Measurements from ENCODE around the gene SLC2A3. TPM values are rescaled to one million over a fixed set of nuclear protein-coding genes. Genes with fewer than 3 reads are reported as not detected.
"Not testable (repeated sequence)": the region's sequence is repeated elsewhere in the genome, so short reads cannot be mapped to it uniquely, and the experiment has no call there.

Gene SLC2A3
- total RNA-seq, 4 donors from 2014 or later = 7.3 to 16.7 (median 9.6) TPM

- no peak for DNase-seq (ENCODE audit: low spot score in 2 of 2)
- TF ChIP-seq POLR2AphosphoS5 (IDR thresholded peaks at IDR 0.05) (no peak), EP300 (IDR thresholded peaks at IDR 0.05) (no peak), CTCF (IDR thresholded peaks at IDR 0.05) (no peak), POLR2A (IDR thresholded peaks at IDR 0.05) (no peak)
- 39% methylated on average over 2 of the region's 2 CpGs for WGBS
Observed at GRCh38 chr12:7948589-7949260, 12.7 kb upstream of the SLC2A3 start.

GRCh38 chr12:7947011-7947410 lies 11.0 kb upstream of the SLC2A3 start:
- no peaks in the 10 kb centered on the region for H3K9me3 ChIP-seq
- DNase-seq (ENCODE audit: low spot score in 2 of 2) = no peak
- WGBS = 89% methylated on average over 2 of the region's 2 CpGs
- H3K36me3 ChIP-seq = no peaks in the 10 kb centered on the region
- no peaks in the 10 kb centered on the region for H3K4me1 ChIP-seq
- no peaks in the 10 kb centered on the region for H3K27me3 ChIP-seq
- no peak overlapping the region for H3K4me3 ChIP-seq
- TF ChIP-seq POLR2A (IDR thresholded peaks at IDR 0.05) (no peak), POLR2AphosphoS5 (IDR thresholded peaks at IDR 0.05) (no peak), CTCF (IDR thresholded peaks at IDR 0.05) (no peak), EP300 (IDR thresholded peaks at IDR 0.05) (no peak)
- H3K27ac ChIP-seq = no peak overlapping the region

More at GRCh38 chr12:7948589-7949260, 12.7 kb upstream of the SLC2A3 start:
- Histone ChIP-seq H3K9me3 (no peaks in the 10 kb centered on the region), H3K4me3 (no peak overlapping the region), H3K36me3 (no peaks in the 10 kb centered on the region), H3K27me3 (no peaks in the 10 kb centered on the region), H3K27ac (no peak overlapping the region), H3K4me1 (no peaks in the 10 kb centered on the region)

DNA sequence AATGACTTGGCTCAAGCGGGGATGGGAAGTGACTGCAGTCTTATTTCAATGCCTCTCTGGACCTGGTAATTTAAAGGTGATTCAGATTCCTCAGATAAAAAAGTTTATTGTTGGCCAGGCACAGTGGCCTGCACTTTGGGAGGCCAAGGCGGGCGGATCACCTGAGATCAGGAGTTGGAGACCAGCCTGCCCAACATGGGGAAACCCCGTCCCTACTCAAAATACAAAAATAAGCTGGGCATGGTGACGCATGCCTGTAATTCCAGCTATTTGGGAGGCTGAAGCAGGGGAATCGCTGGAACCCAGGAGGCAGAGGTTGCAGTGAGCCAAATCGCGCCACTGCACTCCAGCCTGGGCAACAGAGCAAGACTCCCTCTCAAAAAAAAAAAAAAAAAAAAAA lies 8.8 kb upstream of the SLC2A3 start:
- not testable (repeated sequence) for DNase-seq (ENCODE audit: low spot score in 2 of 2); H3K36me3 ChIP-seq; H3K9me3 ChIP-seq; H3K4me1 ChIP-seq; H3K4me3 ChIP-seq; H3K27ac ChIP-seq; H3K27me3 ChIP-seq
- WGBS = 77% methylated on average over 8 of the region's 8 CpGs

GRCh38 chr12:7940906-7941305 lies 4.9 kb upstream of the SLC2A3 start:
- Histone ChIP-seq H3K4me3 (no peak overlapping the region), H3K36me3 (no peaks in the 10 kb centered on the region), H3K27ac (no peak overlapping the region), H3K4me1 (peaks cover 6% of the 10 kb centered on the region), H3K27me3 (no peaks in the 10 kb centered on the region), H3K9me3 (no peaks in the 10 kb centered on the region)
- no peak for TF ChIP-seq POLR2AphosphoS5 (IDR thresholded peaks at IDR 0.05)
- no peak for TF ChIP-seq EP300 (IDR thresholded peaks at IDR 0.05)
- no peak for TF ChIP-seq POLR2A (IDR thresholded peaks at IDR 0.05)
- no peak for TF ChIP-seq CTCF (IDR thresholded peaks at IDR 0.05)
- no peak for DNase-seq (ENCODE audit: low spot score in 2 of 2)
- 84% methylated on average over 2 of the region's 2 CpGs for WGBS

GRCh38 chr12:7937833-7938506 lies 2.0 kb upstream of the SLC2A3 start:
- Histone ChIP-seq H3K4me1 (peaks cover 22% of the 10 kb centered on the region), H3K27ac (no peak overlapping the region), H3K27me3 (no peaks in the 10 kb centered on the region), H3K9me3 (no peaks in the 10 kb centered on the region), H3K36me3 (no peaks in the 10 kb centered on the region), H3K4me3 (no peak overlapping the region)
- WGBS = 19% methylated on average over 4 of the region's 4 CpGs
- DNase-seq (ENCODE audit: low spot score in 2 of 2) = no peak
- TF ChIP-seq CTCF (IDR thresholded peaks at IDR 0.05) = no peak
- no peak for TF ChIP-seq EP300 (IDR thresholded peaks at IDR 0.05)
- TF ChIP-seq POLR2AphosphoS5 (IDR thresholded peaks at IDR 0.05) = no peak
- TF ChIP-seq POLR2A (IDR thresholded peaks at IDR 0.05) = no peak

Data from suprapubic skin (tissue), 4 donors.